Measurements from ENCODE around the gene TWIST2. TPM values are rescaled to one million over a fixed set of nuclear protein-coding genes. Genes with fewer than 3 reads are reported as not detected.

The TWIST2 gene
- total RNA-seq, 1 experiment from 2014 or later, result 0.22 TPM

- no peak overlapping the region for H3K56ac ChIP-seq (ENCODE audit: insufficient read length, low read depth, low read length)
- H3T11ph ChIP-seq (ENCODE audit: low read length), result no peak overlapping the region
- H3K14ac ChIP-seq (ENCODE audit: insufficient read depth, low read length), result no peak overlapping the region
- no peak overlapping the region for H2BK5ac ChIP-seq (ENCODE audit: insufficient read length, low read length)
- no peak overlapping the region for H3K27ac ChIP-seq (ENCODE audit: insufficient read length, low read depth, low read length)
- H4K8ac ChIP-seq (replicated peaks; ENCODE audit: insufficient read length, low read depth, low read length), result no peak overlapping the region
- H3K4ac ChIP-seq (ENCODE audit: low read depth, low read length), result no peak overlapping the region
- no peak overlapping the region for H3K18ac ChIP-seq (ENCODE audit: insufficient read length, low read depth, low read length)
- no peak overlapping the region for H4K91ac ChIP-seq (ENCODE audit: insufficient read length, low read depth, low read length)
- H3K9ac ChIP-seq (ENCODE audit: extremely low read depth, insufficient read length, low read length), result no peak overlapping the region
- no peaks in the 10 kb centered on the region for H3K23me2 ChIP-seq (ENCODE audit: insufficient read length, low read depth, low read length, poor library complexity, severe bottlenecking)
- no peak overlapping the region for H3K4me2 ChIP-seq (ENCODE audit: insufficient read depth, insufficient read length, low read length)
- no peak overlapping the region for H3K4me3 Mint-ChIP-seq
- H3K79me2 ChIP-seq (ENCODE audit: insufficient read depth, low read length), result no peaks in the 10 kb centered on the region
- peaks cover 16% of the 10 kb centered on the region for H3K27me3 Mint-ChIP-seq (ENCODE audit: low read depth)
- no peak overlapping the region for H2BK12ac ChIP-seq (ENCODE audit: insufficient read length, low read depth, low read length)
- H2BK120ac ChIP-seq (ENCODE audit: low read depth, low read length, poor library complexity, severe bottlenecking), result no peak overlapping the region
- H2AFZ ChIP-seq (ENCODE audit: low read length), result no peak overlapping the region
- no peak overlapping the region for H2AK5ac ChIP-seq (ENCODE audit: insufficient read length, low read length)
- H3K4me1 Mint-ChIP-seq, result peaks cover 0 to 7% of the 10 kb centered on the region in 2 experiments; a peak in 2 of 4 replicates
- no CpG with 5 or more reads among the region's 11 CpGs for WGBS (ENCODE audit: extremely low coverage, insufficient read length, low lambda C conversion rate)
- no peak for DNase-seq
- H3K23ac ChIP-seq (ENCODE audit: insufficient read length, low read depth, low read length), result no peak overlapping the region
- no peaks in the 10 kb centered on the region for H3K79me1 ChIP-seq (ENCODE audit: insufficient read depth, low read depth, low read length, poor library complexity, severe bottlenecking)
- H2BK20ac ChIP-seq (ENCODE audit: low read depth, low read length, poor library complexity, severe bottlenecking), result no peak overlapping the region
- no peaks in the 10 kb centered on the region for H3K4me1 ChIP-seq (ENCODE audit: insufficient read depth, low read length)
- peaks cover 0 to 5% of the 10 kb centered on the region in 2 experiments; a peak in 3 of 5 replicates for H3K9me3 Mint-ChIP-seq
- H4K5ac ChIP-seq (ENCODE audit: insufficient read length, low read depth, low read length), result no peak overlapping the region
- H3K27me3 ChIP-seq (ENCODE audit: insufficient read depth, low read length), result no peaks in the 10 kb centered on the region
- H2BK15ac ChIP-seq (ENCODE audit: low read depth, low read length), result no peak overlapping the region
- peaks cover 3% of the 10 kb centered on the region for H4K20me1 ChIP-seq (ENCODE audit: control insufficient read depth, insufficient read depth, insufficient read length)
- no peak overlapping the region for H3K27ac Mint-ChIP-seq
- no peaks in the 10 kb centered on the region for H3K9me3 ChIP-seq (ENCODE audit: control insufficient read depth, low read depth, low read length)
- TF ChIP-seq CTCF (conservative IDR thresholded peaks at IDR 0.05), result no peak
- H3K36me3 Mint-ChIP-seq (ENCODE audit: insufficient read depth in 1 of 3, low read depth in 3 of 3), result peaks cover 0 to 3% (median 0%) of the 10 kb centered on the region in 3 experiments; a peak in 1 of 7 replicates
Observed at GRCh38 chr2:238914648-238915015, 66.7 kb downstream of the TWIST2 start.

Measured in H9 (cell line).